Vagina (tissue), 2 donors: ENCODE data around the gene ZGLP1.

Source experiments
- POLR2A ChIP-seq, 2 donors: fragments of 450-650 bp; IDR thresholded peaks; one replicate each; pipeline ENCODE4 v1.6.1; 2017; ENCODE audit warnings: antibody characterized with exemption in 2 of 2, mild to moderate bottlenecking in 2 of 2, moderate library complexity in 2 of 2
- TF ChIP-seq, protein P1 (sequence below), 3 experiments: fragments of 450-650 bp in 2 of 3; fragments of 200-600 bp in 1 of 3; sonication (generic) in 1 of 3; IDR thresholded peaks; one replicate each; pipeline ENCODE4 v1.5.1; 2017 to 2019; ENCODE audit warnings: antibody characterized with exemption in 3 of 3, mild to moderate bottlenecking in 2 of 3, moderate library complexity in 2 of 3

DNA sequence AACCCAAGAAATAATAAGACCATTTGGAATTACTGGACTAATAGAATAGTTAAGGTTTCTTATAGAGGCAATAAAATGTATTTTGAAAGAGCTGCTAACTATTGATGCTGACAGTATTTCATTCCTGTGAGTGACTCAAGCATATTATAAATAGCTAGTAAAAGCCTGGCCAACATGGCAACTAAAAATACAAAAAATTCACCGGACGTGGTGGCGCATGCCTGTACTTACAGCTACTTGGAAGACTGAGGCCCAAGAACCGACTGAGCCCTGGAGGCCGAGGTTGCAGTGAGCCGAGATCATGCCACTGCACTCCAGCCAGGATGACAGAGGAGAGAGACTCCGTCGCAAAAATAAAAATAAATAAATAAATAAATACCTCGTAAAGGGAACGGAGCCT lies 35.2 kb upstream of the ZGLP1 start:
- TF ChIP-seq, protein P1, sequence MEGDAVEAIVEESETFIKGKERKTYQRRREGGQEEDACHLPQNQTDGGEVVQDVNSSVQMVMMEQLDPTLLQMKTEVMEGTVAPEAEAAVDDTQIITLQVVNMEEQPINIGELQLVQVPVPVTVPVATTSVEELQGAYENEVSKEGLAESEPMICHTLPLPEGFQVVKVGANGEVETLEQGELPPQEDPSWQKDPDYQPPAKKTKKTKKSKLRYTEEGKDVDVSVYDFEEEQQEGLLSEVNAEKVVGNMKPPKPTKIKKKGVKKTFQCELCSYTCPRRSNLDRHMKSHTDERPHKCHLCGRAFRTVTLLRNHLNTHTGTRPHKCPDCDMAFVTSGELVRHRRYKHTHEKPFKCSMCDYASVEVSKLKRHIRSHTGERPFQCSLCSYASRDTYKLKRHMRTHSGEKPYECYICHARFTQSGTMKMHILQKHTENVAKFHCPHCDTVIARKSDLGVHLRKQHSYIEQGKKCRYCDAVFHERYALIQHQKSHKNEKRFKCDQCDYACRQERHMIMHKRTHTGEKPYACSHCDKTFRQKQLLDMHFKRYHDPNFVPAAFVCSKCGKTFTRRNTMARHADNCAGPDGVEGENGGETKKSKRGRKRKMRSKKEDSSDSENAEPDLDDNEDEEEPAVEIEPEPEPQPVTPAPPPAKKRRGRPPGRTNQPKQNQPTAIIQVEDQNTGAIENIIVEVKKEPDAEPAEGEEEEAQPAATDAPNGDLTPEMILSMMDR (IDR thresholded peaks at IDR 0.05): no peak
- no peak for TF ChIP-seq POLR2A (IDR thresholded peaks at IDR 0.05)
